HG03108 (cell line): ENCODE data around the gene SIAE.
"Not testable (repeated sequence)": the region's sequence is repeated elsewhere in the genome, so short reads cannot be mapped to it uniquely, and the experiment has no call there.

Source experiments
- ATAC-seq: cut with Tn5 transposase; IDR thresholded peaks from one replicate; pipeline ENCODE4 v1.9.1; 2021; ENCODE audit warnings: moderate library complexity; ENCODE audit not compliant: unreplicated experiment

SIAE gene

GRCh38 chr11:124625504-124626168 lies 47.9 kb downstream of the SIAE start:
- ATAC-seq = no peak

- ATAC-seq = no peak
Measured at GRCh38 chr11:124623861-124624525, 49.5 kb downstream of the SIAE start.

- ATAC-seq = peak; percentile 99
Measured at GRCh38 chr11:124622531-124623451, 50.7 kb downstream of the SIAE start, which contains the start of gene TBRG1. Gene TBRG1, plus strand, starts transcription at chr11:124622864. Its CDS starts 220 bp downstream, at chr11:124623084.

- no peak for ATAC-seq
Measured at GRCh38 chr11:124618863-124619262, 54.7 kb downstream of the SIAE start.

GRCh38 chr11:124612567-124613246 lies 60.8 kb downstream of the SIAE start:
- ATAC-seq = no peak

GRCh38 chr11:124612045-124612444 lies 61.5 kb downstream of the SIAE start:
- no peak for ATAC-seq

GRCh38 chr11:124611064-124611463 lies 62.5 kb downstream of the SIAE start, which contains the start of gene PANX3:
Gene PANX3, plus strand, starts transcription at chr11:124611428. Its CDS starts 129 bp downstream, at chr11:124611557.
- ATAC-seq = no peak

GRCh38 chr11:124610295-124610694 lies 63.2 kb downstream of the SIAE start:
- no peak for ATAC-seq

- no peak for ATAC-seq
Measured at GRCh38 chr11:124608147-124608546, 65.4 kb downstream of the SIAE start.

- ATAC-seq = no peak
Measured at GRCh38 chr11:124605719-124606118, 67.8 kb downstream of the SIAE start.

- ATAC-seq = not testable (repeated sequence)
Measured at GRCh38 chr11:124602723-124603122, 70.8 kb downstream of the SIAE start.

- ATAC-seq = no peak
Measured at GRCh38 chr11:124602193-124602592, 71.3 kb downstream of the SIAE start.

GRCh38 chr11:124600621-124601320 lies 72.8 kb downstream of the SIAE start:
- no peak for ATAC-seq

- ATAC-seq = no peak
Measured at GRCh38 chr11:124597626-124598025, 75.9 kb downstream of the SIAE start.

- no peak for ATAC-seq
Measured at GRCh38 chr11:124595302-124595701, 78.2 kb downstream of the SIAE start.

- no peak for ATAC-seq
Measured at GRCh38 chr11:124592627-124593026, 80.9 kb downstream of the SIAE start.

- no peak for ATAC-seq
Measured at GRCh38 chr11:124591430-124591829, 82.1 kb downstream of the SIAE start.

- ATAC-seq = no peak
Measured at GRCh38 chr11:124586238-124586860, 87.2 kb downstream of the SIAE start.

GRCh38 chr11:124584681-124585372 lies 88.7 kb downstream of the SIAE start:
- ATAC-seq = no peak
